Spleen (tissue), 11 donors: ENCODE measurements around the gene SEPSECS. TPM values are rescaled to one million over a fixed set of nuclear protein-coding genes. Genes with fewer than 3 reads are reported as not detected.

Experiments used
- DNase-seq: peaks from one replicate; pipeline ENCODE4 v3.0.0-alpha.2; 2020
- H3K27ac ChIP-seq, 8 donors: fragments of 200-600 bp; sonication (generic) in 7 of 8; 1 replicate in 4 of 8; 2 replicates in 4 of 8; pipeline versions ENCODE4 v1.5.0 to v1.8.0; 2016 to 2021; ENCODE audit warnings: inconsistent platforms in 4 of 8, mild to moderate bottlenecking in 4 of 8, moderate library complexity in 1 of 8
- H3K27me3 ChIP-seq, 7 donors: fragments of 200-600 bp; sonication (generic) in 6 of 7; replicated peaks in 1 of 7; 1 replicate in 4 of 7; 2 replicates in 3 of 7; pipeline versions ENCODE4 v1.5.0 to v1.8.0; 2016 to 2021; ENCODE audit warnings: inconsistent platforms in 3 of 7, mild to moderate bottlenecking in 1 of 7
- H3K36me3 ChIP-seq, 6 donors: fragments of 200-600 bp; sonication (generic) in 5 of 6; 1 replicate in 4 of 6; 2 replicates in 2 of 6; pipeline versions ENCODE4 v1.5.0 to v1.8.0; 2016 to 2021; ENCODE audit warnings: inconsistent platforms in 2 of 6
- H3K4me1 ChIP-seq, 6 donors: fragments of 200-600 bp; sonication (generic) in 5 of 6; 1 replicate in 3 of 6; 2 replicates in 3 of 6; pipeline versions ENCODE4 v1.5.0 to v1.8.0; 2016 to 2021; ENCODE audit warnings: inconsistent platforms in 3 of 6
- H3K4me3 ChIP-seq, 8 donors: fragments of 200-600 bp; sonication (generic) in 7 of 8; 1 replicate in 4 of 8; 2 replicates in 4 of 8; pipeline versions ENCODE4 v1.5.0 to v1.8.0; 2016 to 2021; ENCODE audit warnings: inconsistent platforms in 4 of 8, mild to moderate bottlenecking in 4 of 8, moderate library complexity in 2 of 8
- H3K9me3 ChIP-seq, 8 donors: fragments of 200-600 bp; sonication (generic) in 7 of 8; 1 replicate in 4 of 8; 2 replicates in 4 of 8; pipeline versions ENCODE4 v1.5.0 to v1.8.0; 2016 to 2021; ENCODE audit warnings: inconsistent platforms in 4 of 8
- POLR2A ChIP-seq, 3 donors: fragments of 450-650 bp; IDR thresholded peaks; one replicate each; pipeline ENCODE4 v1.5.1; 2017; ENCODE audit warnings: antibody characterized with exemption in 3 of 3, mild to moderate bottlenecking in 1 of 3
- POLR2AphosphoS5 ChIP-seq, 3 donors: sonication (generic); formaldehyde crosslinking; IDR thresholded peaks; one replicate each; pipeline ENCODE4 v1.5.1; 2017; ENCODE audit warnings: antibody characterized with exemption in 3 of 3
- WGBS, 5 donors: extraction: QIAGEN DNeasy Blood & Tissue Kit in 3 of 5; methylation state at CpG; one replicate each; pipeline versions ENCODE4 v1.1.5 to v1.1.7; 2013 to 2018; 5-methylcytosine and 5-hydroxymethylcytosine counted together
- intact Hi-C: fragments of 100-400 bp; cut with DNase I; formaldehyde crosslinking; loops from one replicate; pipeline ENCODE4 v1.15.0; 2023; ENCODE audit warnings: low total_unique reads
- polyA plus RNA-seq, 3 donors: library from polyadenylated mRNA; stranded (reverse); fragments of 200-250 nt; gene quantifications; one replicate each; pipeline ENCODE4 v1.2.1, GENCODE V29; 2013
- total RNA-seq, 7 donors: library from RNA; depleted of rRNA in 3 of 7; stranded (reverse); fragments of >200 nt in 3 of 7; fragmentation: NEBNext Ultra II Directional in 4 of 7; extraction: Animal tissue kit (Norgen Biotek cat#: 25700) in 4 of 7; gene quantifications; one replicate each; pipeline versions ENCODE4 v1.1.0 to v1.2.1, GENCODE V29; 2016 to 2021
- TF ChIP-seq, protein P1 (sequence below), 11 experiments: fragments of 200-600 bp in 7 of 11; fragments of 450-650 bp in 4 of 11; sonication (generic) in 4 of 11; IDR thresholded peaks in 8 of 11; conservative IDR thresholded peaks in 3 of 11; 1 replicate in 7 of 11; 2 replicates in 4 of 11; pipeline versions ENCODE4 v1.4.0 to v1.8.0; 2016 to 2021; ENCODE audit warnings: antibody characterized with exemption in 11 of 11, inconsistent platforms in 4 of 11, mild to moderate bottlenecking in 1 of 11
- donor health status: healthy with polysubstance abuse.
- donor health status: DM: no; HTN: no; CAD: no; lungs with moderate emphysema.
- donor health status: DM: no; HTN: no; CAD: no.
- donor health status: Bipolar disorder and iron deficiency.
- donor health status: healthy.
- donor health status: DM: no; HTN: no; CAD: no.
- donor health status: DM: yes; HTN: yes; CAD: no.

Gene SEPSECS
- total and polyA plus RNA-seq, 10 donors: 4.8 to 15.2 (median 11.3) TPM

DNA sequence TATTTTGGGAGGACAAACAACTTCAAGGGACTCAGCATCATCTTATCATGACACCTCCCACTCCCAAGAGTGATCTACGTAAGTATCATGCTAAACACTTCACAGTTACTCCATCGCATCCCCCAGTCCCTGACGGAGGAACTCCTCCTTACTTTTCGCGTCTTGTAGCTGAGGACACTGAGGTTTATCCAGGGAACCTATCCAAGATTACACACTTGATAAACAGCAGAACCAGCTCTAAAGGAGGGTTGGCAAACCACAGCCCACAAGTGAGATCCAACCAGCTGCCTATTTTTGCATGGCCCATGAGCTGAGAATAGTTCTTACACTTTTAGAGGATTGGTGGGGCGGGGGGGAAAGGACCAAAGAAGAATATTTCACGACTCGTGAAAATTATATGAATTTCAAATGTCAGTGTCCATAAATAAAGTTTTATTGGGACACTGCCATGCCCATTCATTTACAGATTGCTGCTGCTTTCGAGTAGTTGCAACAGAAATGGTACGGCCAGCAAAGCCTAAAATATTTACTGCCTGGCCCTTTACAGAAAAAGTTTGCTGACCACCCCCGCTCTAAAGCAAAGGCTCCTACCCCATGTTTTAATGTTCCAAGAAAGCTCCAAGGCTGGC, 47.8 kb downstream of the SEPSECS start:
- H3K27ac ChIP-seq: no peak overlapping the region
- intact Hi-C loops: no loop called here
- whole genome bisulfite sequencing, 5 donors: 84 to 92% (median 89%) methylated on average over 11 of the region's 11 CpGs

DNA sequence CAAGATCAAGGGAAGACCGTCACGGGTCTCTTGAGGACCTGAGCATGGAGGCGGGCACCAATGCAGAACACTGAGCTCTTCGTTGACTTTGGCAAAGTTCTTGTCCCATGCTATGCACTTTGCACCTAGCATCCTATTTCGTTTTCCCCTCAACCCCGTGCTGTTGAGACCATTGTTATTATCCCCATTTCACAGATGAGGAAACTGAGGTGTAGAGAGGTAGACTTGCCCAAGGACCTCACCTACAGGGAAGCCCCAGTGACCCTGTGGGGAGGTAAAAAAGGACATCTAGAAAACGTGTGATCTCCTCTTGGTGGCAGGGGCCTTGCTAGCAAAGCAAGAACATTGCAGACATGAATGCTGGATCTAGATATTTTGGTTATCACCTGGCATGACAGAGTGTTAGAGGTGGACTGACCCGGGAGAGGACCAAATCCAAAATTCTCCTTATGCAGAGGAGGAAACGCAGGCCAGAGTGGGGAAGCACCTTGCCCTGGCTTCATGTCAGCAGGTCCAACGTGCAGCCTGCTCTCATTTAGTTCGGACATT, 48.5 kb downstream of the SEPSECS start:
- intact Hi-C loops: no loop called here
- 80 to 92% (median 84%) methylated on average over 11 of the region's 11 CpGs for WGBS, 5 donors
- no peak overlapping the region for H3K4me3 ChIP-seq
- H3K27ac ChIP-seq: no peak overlapping the region
- H3K4me1 ChIP-seq: no peaks in the 10 kb centered on the region
- no peaks in the 10 kb centered on the region for H3K36me3 ChIP-seq
- no peak for DNase-seq
- no peaks in the 10 kb centered on the region for H3K9me3 ChIP-seq
- no peak for TF ChIP-seq POLR2AphosphoS5 (IDR thresholded peaks at IDR 0.05)
- TF ChIP-seq, protein P1, sequence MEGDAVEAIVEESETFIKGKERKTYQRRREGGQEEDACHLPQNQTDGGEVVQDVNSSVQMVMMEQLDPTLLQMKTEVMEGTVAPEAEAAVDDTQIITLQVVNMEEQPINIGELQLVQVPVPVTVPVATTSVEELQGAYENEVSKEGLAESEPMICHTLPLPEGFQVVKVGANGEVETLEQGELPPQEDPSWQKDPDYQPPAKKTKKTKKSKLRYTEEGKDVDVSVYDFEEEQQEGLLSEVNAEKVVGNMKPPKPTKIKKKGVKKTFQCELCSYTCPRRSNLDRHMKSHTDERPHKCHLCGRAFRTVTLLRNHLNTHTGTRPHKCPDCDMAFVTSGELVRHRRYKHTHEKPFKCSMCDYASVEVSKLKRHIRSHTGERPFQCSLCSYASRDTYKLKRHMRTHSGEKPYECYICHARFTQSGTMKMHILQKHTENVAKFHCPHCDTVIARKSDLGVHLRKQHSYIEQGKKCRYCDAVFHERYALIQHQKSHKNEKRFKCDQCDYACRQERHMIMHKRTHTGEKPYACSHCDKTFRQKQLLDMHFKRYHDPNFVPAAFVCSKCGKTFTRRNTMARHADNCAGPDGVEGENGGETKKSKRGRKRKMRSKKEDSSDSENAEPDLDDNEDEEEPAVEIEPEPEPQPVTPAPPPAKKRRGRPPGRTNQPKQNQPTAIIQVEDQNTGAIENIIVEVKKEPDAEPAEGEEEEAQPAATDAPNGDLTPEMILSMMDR (IDR thresholded peaks at IDR 0.05 in 8 of 11, conservative IDR thresholded peaks at IDR 0.05 in 3 of 11): no peak
- no peak for TF ChIP-seq POLR2A (IDR thresholded peaks at IDR 0.05)
- H3K27me3 ChIP-seq: no peaks in the 10 kb centered on the region

More for the DNA sequence above, 47.8 kb downstream of the SEPSECS start:
- H3K4me1 ChIP-seq: no peaks in the 10 kb centered on the region
- no peaks in the 10 kb centered on the region for H3K9me3 ChIP-seq
- H3K4me3 ChIP-seq: no peak overlapping the region
- DNase-seq: no peak
- H3K36me3 ChIP-seq: no peaks in the 10 kb centered on the region
- TF ChIP-seq POLR2A (IDR thresholded peaks at IDR 0.05): no peak
- no peak for TF ChIP-seq POLR2AphosphoS5 (IDR thresholded peaks at IDR 0.05)
- TF ChIP-seq, protein P1 (IDR thresholded peaks at IDR 0.05 in 8 of 11, conservative IDR thresholded peaks at IDR 0.05 in 3 of 11): no peak
- H3K27me3 ChIP-seq: no peaks in the 10 kb centered on the region

- Histone ChIP-seq H3K4me1 (no peaks in the 10 kb centered on the region), H3K27me3 (no peaks in the 10 kb centered on the region), H3K4me3 (no peak overlapping the region), H3K9me3 (no peaks in the 10 kb centered on the region), H3K27ac (no peak overlapping the region), H3K36me3 (no peaks in the 10 kb centered on the region)
- intact Hi-C loops: no loop called here
- TF ChIP-seq POLR2A (IDR thresholded peaks at IDR 0.05) (no peak), POLR2AphosphoS5 (IDR thresholded peaks at IDR 0.05) (no peak)
- TF ChIP-seq, protein P1 (IDR thresholded peaks at IDR 0.05 in 8 of 11, conservative IDR thresholded peaks at IDR 0.05 in 3 of 11): no peak
- no peak for DNase-seq
- WGBS, 5 donors: 79 to 89% (median 85%) methylated on average over 8 of the region's 8 CpGs
These were observed 49.5 kb downstream of the SEPSECS start for GRCh38 chr4:25110527-25111329.

- Histone ChIP-seq H3K27me3 (no peaks in the 10 kb centered on the region), H3K36me3 (no peaks in the 10 kb centered on the region), H3K4me3 (no peak overlapping the region), H3K27ac (no peak overlapping the region), H3K4me1 (no peaks in the 10 kb centered on the region), H3K9me3 (no peaks in the 10 kb centered on the region)
- intact Hi-C loops: no loop called here
- 88 to 98% (median 94%) methylated on average over 4 of the region's 4 CpGs for WGBS, 5 donors
- no peak for DNase-seq
- no peak for TF ChIP-seq POLR2AphosphoS5 (IDR thresholded peaks at IDR 0.05)
- no peak for TF ChIP-seq POLR2A (IDR thresholded peaks at IDR 0.05)
- TF ChIP-seq, protein P1 (IDR thresholded peaks at IDR 0.05 in 8 of 11, conservative IDR thresholded peaks at IDR 0.05 in 3 of 11): no peak
These were observed 50.7 kb downstream of the SEPSECS start for GRCh38 chr4:25109511-25109910.
